Eye (tissue), 1 donor: ENCODE data around the gene G3BP2.

ENCODE experiments used
- DNase-seq: peaks from one replicate; pipeline ENCODE4 v3.0.0-alpha.2; 2015

The G3BP2 gene

GRCh38 chr4:75637176-75637575, 36.0 kb downstream of the G3BP2 start:
- no peak for DNase-seq

- DNase-seq, result no peak
Measured at GRCh38 chr4:75634951-75635350, 38.3 kb downstream of the G3BP2 start.

GRCh38 chr4:75634281-75634680, 38.9 kb downstream of the G3BP2 start:
- no peak for DNase-seq

- no peak for DNase-seq
Measured at GRCh38 chr4:75633846-75634245, 39.4 kb downstream of the G3BP2 start.

- no peak for DNase-seq
Measured at GRCh38 chr4:75630937-75631329, 42.3 kb downstream of the G3BP2 start.

GRCh38 chr4:75630174-75630936, 42.9 kb downstream of the G3BP2 start, which contains the start of gene CDKL2:
CDKL2 (minus strand) TSS chr4:75630528; CDS start chr4:75625988, 4,540 bp downstream.
- peak; percentile 96 for DNase-seq

- peak; percentile 19 for DNase-seq
Measured at GRCh38 chr4:75629239-75629638, 44.0 kb downstream of the G3BP2 start.

- DNase-seq, result no peak
Measured at GRCh38 chr4:75623026-75623425, 50.2 kb downstream of the G3BP2 start.

GRCh38 chr4:75621715-75622114, 51.5 kb downstream of the G3BP2 start:
- no peak for DNase-seq

- DNase-seq, result no peak
Measured at GRCh38 chr4:75612306-75612705, 60.9 kb downstream of the G3BP2 start.

GRCh38 chr4:75605928-75606327, 67.3 kb downstream of the G3BP2 start:
- DNase-seq, result no peak

- DNase-seq, result no peak
Measured at GRCh38 chr4:75599647-75600046, 73.6 kb downstream of the G3BP2 start.

- DNase-seq, result no peak
Measured at GRCh38 chr4:75598390-75598789, 74.8 kb downstream of the G3BP2 start.

GRCh38 chr4:75596061-75596460, 77.2 kb downstream of the G3BP2 start:
- DNase-seq, result no peak

- no peak for DNase-seq
Measured at GRCh38 chr4:75593393-75593792, 79.8 kb downstream of the G3BP2 start.
